Stimulated activated CD4-positive, alpha-beta T cell treated with anti-CD3 and anti-CD28 coated beads, Interleukin-1b, Interleukin-23, amount 100 ng/mL, for 24 hours (primary cell): ENCODE measurements around the gene HSPBP1.
A peak's percentile ranks its signal among the peaks of the same experiment; 100 is the strongest.
"Not testable (repeated sequence)": the region's sequence is repeated elsewhere in the genome, so short reads cannot be mapped to it uniquely, and the experiment has no call there.

Source experiments
- DNase-seq, 4 experiments: peaks; one replicate each; pipeline ENCODE4 v3.0.0-alpha.2; 2020; ENCODE audit warnings: low read depth in 4 of 4, low spot score in 1 of 4

The HSPBP1 gene, protein sequence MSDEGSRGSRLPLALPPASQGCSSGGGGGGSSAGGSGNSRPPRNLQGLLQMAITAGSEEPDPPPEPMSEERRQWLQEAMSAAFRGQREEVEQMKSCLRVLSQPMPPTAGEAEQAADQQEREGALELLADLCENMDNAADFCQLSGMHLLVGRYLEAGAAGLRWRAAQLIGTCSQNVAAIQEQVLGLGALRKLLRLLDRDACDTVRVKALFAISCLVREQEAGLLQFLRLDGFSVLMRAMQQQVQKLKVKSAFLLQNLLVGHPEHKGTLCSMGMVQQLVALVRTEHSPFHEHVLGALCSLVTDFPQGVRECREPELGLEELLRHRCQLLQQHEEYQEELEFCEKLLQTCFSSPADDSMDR

DNA sequence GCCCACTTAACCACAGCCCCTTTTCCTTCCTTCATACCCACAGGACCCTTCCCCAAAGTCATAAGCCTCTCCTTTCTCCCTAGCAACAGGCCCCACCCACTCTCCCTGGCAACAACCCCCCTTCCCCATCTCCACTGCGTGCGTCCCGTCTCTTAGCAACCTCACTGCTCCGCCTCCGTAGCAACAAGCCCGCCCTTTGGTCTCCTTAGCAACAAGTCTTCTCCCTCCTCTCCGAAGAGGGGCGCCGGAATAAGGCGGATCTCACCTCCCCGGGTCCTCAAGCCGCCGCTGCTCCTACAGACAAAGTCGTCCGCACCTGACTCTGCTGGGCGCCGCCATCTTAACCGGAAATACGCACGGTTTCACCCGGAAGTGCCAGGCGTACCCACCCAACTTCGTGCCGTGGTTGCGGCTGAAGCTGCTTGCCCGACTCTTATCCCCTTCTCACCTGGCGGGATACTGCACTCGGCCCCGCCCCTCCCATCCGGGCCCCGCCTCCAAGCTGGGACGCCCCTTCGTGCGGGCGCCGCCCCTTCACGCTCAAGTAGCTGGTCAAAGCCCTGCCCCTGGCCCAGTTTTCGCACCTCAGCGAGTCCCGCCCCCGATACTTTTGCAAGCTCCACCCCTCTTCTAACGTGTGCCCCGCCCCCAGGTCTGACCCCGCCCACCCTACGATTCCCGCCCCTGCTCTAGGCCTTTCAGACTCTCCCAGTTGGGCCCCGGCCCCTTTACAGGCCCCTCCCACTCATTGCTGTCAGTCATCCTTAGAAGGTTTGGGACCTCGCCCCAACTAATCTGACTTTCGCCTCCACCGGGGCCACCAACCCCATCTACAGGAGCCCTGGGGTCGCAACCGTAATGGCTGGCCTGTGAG, at the start of gene HSPBP1:
TSS of gene HSPBP1 (minus strand) at position 341 of the 874 bp plus-strand sequence. CDS start 502 bp downstream, outside the sequence.
- DNase-seq: peak; percentile 85 to 92 (median 90)

DNA sequence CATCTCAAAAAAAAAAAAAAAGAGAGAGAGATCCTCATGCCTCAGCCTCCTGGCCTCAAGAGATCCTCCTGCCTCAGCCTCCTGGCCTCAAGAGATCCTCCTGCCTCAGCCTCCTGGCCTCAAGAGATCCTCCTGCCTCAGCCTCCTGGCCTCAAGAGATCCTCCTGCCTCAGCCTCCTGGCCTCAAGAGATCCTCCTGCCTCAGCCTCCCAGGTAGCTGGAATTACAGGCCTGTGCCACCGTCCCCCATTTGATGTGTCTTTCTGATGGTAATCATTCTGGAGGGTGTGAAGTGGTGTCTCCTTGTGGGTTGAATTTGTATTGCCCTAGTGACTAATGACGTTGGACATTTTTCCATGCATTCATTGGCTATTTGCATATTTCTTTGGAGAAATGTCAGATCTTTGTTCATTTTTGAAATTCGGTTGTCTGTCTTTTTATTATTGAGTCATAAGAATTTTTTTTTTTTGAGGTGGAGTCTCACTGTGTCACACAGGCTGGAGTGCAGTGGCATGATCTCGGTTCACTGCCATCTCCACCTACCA, 48.9 kb upstream of the HSPBP1 start:
- not testable (repeated sequence) for DNase-seq

DNA sequence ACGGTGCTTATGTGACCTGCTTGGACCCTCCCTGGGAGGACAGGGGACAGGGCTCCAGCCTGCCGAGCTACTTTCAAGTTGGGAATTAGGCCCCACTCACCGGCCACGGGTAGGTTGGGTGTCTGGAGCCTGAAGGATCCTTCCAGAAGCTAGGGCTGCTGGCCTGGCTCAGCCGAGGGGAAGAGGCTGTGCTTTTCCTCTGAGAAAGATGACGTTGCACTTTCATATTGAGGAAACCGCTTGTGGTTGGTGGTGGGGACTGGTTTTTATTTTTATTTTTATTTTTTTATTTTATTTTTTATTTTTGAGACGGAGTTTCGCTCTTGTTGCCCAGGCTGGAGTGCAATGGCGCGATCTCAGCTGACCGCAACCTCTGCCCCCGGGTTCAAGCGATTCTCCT, 45.3 kb upstream of the HSPBP1 start, which contains the start of gene TMEM150B:
TSS of gene TMEM150B (minus strand) at position 170 of the 400 bp plus-strand sequence. CDS start 4,305 bp downstream, outside the sequence.
- no peak for DNase-seq

DNA sequence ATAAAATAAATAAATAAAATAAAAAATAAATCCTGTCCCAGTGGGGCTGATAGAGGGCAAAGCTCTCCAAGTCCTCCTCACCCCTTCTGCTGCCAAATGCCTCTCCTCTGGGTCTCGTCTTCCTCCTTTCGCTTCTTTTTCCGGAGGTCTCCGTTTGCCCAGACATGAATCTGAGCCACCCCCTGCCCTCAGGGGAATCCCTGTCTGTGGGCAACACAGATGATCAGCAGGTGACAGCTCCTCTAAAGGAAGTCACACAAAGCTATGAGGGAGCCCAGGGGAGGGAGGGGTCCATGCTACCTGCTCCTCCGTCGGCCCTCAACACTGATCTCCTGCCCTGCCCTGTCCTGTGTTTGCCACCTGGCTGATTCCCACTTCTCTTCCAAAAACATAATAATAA, 44.8 kb upstream of the HSPBP1 start:
- no peak for DNase-seq

DNA sequence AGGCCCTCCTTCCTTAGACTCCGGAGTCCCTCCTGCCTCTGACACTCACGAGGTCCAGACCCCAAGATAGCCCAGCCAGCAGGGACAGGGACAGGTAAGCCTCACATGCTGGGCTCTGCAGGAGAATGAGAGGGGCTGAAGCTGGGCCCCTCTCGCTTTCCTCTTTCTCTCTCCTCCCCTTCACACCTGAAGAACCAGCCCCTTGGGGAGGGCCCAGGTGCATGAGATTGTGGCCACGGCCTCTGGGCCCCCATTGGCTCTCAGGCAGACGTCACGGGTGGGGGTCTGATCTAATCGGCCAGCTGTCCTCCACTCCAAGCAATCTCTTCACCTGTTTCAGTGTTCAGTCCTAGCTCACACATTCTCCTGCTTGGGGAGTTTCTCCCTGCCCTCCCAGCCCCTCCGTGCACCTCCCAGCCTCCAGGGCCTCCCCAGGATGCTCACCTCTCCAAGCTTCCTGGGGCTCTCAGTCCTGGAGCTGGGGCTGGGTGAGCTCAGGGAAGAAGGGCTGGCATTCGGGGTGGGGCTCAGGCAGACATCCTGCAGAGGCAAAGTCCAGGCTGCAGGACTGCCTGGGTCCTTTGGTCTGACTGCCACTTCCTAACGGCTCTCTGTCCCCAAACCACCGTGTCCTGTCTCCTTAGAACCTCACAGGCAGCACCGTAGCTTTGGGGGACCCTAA, 42.4 kb upstream of the HSPBP1 start:
- DNase-seq: no peak

DNA sequence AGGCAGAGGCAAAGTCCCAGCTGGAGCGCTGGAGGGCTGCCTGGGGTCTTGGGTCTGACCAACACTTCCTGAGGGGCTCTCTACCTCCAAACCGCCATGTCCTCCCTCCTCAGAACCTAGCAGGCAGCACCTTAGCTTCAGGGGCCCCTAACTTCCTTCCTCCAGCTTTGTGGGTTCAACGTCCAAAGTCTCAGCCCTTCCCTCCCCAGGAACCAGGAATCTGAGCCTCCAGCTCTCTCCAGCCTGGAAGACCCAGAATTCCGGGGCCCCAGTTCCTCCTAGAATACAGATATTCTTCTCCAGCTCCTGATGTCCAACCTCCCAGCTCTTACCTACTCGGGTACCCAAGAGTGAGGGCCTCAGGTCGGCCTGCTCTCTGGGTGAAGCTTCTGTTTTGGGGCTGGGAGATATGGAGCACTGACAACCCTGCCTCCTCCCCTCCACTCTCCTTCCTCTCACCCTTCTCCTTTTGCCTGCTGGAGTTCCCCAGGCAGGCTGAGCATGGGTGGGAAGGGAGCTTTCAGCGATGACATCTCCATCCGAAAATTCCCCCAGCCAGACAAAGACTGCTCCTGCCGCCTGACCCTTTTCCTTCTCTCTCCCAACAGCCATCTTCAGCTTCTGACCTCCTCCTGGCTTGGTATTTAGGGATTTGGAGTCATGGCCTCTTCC, 41.7 kb upstream of the HSPBP1 start:
- DNase-seq: no peak

DNA sequence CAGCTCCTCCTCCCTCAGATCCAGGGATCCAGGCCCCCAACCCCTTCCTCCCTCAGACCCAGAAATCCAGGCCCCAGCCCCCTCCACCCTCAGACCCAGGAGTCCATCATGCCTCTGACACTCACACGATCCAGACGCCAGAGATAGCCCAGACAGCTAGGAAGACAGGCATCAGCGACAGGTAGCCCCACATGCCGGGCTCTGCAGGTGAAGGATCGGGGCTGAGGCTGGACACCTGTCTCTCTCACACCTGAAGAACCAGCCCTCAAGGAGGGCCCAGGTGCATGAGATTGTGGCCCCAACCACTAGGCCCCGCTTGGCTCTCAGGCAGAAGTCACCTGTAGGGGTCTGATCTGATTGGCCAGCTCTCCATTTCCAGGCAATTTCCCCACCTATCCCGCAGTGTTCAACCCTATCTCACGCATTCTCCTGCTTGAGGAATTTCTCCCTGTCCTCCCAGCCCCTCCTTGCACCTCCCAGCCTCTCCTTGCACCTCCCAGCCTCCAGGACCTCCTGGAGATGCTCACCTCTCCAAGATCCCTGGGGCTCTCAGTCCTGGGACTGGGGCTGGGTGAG, 41.0 kb upstream of the HSPBP1 start:
- no peak for DNase-seq

DNA sequence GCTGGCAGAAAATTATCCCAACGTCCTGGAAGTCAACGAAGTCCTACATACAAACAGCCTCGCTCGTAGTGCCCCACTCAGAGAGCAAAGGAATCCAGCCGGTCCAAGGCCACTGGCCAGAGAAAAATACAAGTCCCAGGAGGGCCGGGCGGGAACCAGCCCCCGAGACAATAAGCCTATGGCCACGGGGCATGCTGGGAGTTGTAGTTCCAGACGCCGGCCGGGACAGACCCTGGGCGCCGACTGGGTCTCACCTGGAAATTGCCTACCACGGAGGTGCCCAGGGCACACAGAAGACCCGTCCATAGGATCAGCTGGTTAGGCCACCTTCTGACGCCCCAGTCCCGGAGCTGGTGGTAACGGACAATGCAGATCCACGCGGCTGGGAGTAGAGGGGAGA, 39.9 kb upstream of the HSPBP1 start:
- DNase-seq: no peak

DNA sequence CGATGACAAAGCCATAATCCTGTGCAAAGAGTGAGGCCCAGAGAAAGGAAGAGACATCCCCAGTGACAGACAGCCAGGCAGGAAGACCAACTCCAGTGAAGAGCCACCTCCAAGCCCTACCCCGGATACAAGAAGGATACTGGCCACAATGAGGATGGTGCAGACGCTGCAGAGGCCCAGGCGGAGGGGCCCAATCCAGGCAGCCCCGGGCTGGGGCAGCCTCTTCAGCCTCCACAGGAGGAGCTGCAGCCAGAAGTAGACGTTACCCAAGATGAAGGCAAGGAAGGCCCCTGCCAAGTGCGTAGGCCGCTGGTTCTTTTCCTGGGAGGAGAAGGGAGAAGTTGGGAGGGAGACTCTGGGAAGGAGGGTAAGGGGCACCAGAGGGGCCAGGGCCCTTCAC, 36.7 kb upstream of the HSPBP1 start:
- DNase-seq: no peak

DNA sequence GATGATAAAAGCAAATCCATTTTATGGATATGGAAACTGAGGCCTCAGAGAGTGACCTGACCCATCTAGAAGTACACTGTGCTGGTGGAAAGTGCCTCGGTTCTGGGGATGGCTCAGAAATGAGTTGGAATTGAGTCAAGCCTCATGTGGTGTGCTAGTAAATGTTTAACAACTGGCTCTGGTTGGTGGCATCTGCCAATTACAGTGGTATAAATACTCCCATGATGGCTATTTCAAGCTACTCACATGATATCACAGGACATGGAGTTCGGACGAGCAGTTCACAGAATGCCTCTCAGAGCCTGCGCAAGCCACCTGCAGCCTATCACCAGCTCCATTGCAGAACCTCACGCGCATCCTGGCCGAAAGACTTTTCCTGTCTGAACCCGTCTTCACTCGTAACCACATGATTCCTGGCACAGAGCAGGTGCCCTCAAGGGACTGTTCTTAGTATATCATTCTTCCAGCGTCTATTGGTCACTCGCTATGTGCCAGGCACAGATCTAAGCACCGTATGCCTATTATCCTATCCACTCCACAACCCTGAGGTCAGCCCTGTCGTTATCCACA, 36.1 kb upstream of the HSPBP1 start:
- no peak for DNase-seq

DNA sequence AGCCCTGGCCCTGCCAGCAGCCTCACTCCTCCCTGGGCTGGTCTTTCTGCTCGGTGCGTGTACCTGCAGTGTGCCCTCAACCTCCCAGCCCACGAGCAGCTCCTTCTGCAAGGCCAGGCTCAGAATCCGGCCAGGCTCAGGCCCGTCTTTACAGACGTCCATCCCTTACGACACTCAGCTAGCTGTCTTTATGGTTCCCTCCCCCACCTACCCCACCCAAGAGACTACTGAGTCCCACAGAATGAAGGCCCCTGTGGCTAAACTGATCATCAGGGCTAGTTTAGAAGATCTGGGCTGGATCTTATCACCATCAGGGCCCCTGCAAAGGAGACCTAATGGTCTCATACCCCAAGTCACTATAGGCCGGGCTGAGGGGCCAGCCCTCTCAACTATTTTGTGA, 34.5 kb upstream of the HSPBP1 start:
- no peak for DNase-seq

DNA sequence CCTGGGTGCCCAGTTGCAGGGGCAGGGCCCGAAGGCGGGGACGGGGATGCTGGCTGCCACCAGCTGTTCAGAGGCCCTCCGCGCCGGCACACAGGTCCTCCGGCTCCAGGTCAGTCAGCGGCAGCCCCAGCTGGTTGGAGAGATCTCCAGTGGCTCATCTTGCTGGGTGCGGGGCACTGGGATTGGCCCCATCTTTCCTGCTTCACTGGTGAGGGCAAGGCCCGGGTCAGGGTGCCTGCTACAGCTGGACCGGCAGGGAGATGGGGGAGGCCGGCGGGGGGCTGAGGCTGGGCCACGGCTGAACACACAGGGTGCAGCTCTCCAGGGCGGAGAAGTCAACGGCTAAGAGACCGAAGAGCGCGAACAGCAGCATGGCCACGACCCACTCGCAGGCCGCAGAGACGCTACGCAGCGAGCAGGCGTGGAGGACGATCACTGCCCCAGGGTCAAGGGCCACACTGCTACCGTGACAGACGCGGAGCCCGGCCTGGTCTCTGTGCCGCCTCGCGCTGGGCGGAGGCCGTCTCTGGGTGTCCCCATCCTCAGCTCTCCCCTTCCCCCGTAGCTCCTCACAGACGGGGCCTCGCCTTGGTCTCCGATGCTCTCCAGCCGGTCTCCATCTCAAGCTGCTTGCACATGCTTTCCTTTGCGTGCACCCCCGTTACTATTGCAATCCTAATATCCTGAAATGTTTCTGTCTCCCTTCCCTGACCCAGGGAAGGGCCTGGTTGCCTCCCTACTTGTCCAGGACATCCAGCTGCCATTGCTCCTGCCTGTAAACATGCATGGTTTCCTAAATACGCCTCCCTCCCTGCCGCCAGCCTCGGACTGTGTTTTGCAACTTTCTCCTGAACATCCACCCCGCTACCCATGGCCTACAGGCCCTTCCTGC, 33.0 kb upstream of the HSPBP1 start:
- no peak for DNase-seq

DNA sequence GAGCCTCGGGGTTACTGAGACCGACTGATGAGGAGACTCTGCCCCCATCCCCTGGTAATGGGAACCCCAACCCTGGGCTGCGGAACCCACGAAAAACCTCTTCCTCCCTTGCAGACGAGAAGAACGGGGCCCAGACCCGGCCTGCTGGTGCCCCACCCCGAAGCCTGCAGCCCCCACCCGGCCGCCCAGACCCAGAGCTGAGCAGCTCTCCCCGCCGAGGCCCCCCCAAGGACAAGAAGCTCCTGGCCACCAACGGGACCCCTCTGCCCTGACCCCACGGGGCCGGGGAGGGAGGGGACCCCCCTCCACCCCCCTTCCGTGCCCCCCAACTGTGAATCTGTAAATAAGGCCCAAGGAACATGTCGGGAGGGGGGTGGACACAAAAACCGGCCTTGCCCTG, 31.9 kb upstream of the HSPBP1 start:
- DNase-seq: no peak

DNA sequence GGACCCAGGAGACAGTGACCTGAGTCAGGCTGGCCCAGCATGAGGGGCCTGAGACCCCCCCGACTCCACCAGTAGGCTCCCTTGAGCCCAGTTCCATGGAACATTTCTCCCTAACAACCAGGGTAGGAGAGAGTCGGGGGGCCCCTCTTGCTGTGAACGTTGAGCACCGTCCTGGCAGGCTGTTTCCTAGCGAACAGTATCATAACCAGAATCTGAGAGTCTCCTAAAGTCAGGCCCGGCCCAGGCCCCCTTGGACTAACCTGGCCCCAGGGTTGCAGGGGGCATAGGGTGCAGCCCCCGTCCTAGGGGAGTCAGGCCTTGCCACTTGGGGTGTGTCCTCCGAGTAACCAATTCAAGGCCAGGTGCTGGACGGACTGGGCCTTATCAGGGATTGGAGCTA, 31.5 kb upstream of the HSPBP1 start:
- no peak for DNase-seq

DNA sequence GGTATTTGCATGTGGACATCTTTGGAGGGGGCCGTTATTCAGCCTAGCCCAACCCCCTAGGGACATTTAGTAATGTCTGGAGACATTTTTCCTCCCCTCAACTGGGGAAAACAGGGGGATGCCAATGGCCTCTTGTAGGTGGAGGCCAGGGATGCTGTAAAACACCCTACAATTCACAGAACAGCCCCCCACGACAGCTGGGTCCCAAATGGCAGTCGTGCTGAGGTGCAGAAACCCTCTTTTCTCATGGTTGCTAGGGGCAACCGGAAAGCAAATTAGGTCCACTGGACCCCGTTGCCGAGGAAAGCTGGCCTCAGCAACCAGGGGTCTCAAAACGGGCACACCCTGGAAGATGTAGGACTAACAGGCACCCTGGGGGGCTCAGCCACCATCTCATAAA, 30.6 kb upstream of the HSPBP1 start:
- no peak for DNase-seq

DNA sequence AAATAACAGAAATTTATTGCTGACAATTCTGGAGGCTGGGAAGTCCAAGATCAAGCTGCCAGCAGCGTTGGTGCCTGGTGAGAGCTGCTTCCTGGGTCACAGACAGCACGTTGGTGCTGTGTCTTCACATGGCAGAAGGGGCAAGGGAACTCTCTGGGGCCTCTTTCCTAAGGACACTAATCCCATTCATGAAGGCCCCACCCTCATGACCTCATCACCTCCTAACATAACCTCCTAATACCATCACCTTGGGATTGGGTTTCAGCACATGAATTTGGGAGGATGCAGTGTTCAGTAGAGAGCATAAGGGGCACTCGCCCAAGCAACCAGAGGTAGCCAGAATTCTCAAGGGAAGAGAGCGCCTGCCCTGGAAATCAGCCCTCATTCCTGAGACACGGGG, 29.5 kb upstream of the HSPBP1 start:
- no peak for DNase-seq

DNA sequence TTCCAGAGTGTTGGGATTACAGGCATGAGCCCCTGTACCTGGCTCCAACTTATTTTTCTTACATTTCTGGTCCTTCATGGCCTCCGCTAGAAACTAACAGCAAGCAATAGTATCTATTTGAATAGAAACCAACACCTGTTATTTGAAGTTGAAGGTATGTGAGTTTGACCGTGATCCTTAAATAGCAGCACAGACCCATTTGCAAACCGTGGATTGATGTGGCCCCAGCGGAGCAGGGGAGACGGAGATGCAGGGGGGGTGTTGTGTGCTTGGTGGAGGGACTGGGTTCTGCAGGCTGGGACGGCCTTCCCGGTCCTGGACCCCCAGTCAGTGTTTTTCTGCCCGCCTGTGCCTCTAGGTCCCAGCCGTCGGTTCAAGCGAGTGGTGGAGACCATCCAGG, 28.4 kb upstream of the HSPBP1 start:
- DNase-seq: no peak

DNA sequence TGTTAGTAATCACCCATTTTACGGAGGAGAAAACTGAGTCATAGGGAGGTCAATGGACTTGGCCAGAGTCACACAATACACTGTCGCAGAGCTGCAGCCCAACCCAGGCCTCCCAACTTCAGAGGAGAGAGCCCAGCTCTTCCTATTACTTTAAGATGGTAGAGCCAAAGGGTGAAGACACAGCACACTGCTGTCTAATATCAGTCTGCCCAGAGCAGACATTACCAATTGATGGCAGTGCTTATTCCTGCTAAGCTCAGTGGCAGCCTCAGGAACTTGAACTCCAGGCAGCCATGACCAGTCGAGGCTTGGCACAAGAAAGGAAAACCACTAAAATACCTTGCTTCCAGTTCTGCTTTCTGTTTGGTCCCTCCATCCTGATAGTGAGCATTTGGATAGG, 26.8 kb upstream of the HSPBP1 start:
- DNase-seq: no peak

DNA sequence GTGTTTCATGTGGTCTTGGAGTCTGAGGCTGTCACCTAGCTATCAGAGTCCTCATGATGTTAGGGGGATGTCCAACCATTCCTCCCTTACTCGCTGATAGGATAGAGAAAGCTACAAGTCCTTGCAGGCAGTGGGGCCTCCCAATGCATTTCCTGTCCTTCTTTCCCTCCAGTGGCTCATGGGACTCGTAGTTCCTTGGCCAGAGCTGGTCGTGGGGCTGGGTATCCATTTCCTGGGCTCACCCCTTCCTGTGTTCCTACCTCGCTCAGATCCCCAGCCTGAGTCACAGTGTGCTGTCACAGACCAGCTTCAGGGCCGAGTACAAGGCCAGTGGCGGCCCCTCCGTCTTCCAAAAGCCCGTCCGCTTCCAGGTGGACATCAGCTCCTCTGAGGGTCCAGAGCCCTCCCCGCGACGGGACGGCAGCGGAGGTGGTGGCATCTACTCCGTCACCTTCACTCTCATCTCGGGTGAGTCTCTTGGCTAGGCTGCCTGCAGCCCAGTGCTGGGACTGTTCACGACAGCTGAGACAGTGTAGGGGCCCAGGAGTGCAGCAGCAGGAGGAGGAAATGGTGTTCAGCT, 26.2 kb upstream of the HSPBP1 start:
- no peak for DNase-seq
